GM19438 (cell line): ENCODE data around the gene SLC27A2.

Experiments
- ATAC-seq: cut with Tn5 transposase; IDR thresholded peaks from one replicate; pipeline ENCODE4 v1.9.1; 2021; ENCODE audit warnings: low read depth; ENCODE audit not compliant: unreplicated experiment

SLC27A2 gene

DNA sequence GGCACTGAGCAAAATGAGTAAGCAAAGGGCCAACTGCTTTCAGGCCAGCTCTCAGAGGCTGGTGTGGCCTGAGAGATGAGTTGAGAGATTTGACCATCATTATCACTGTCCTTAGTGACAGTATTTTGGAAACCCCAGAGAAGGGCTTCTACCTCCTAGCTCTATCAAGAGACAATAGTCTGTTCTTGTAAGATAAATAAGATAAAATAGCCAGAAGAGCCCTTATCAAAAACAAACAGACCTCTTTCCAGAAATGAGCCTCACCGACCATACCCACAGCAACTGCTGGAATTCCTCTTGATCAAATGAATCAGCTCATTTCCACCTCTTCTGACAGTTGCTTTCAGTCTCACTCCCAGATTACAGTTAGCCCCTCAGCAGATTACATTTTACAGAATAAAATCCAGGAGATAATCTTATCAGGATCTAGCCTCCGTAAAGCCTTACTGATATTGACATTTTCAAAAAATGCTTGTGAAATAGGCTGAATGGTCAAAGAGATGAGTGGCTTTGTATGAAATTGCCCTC lies 79.0 kb downstream of the SLC27A2 start:
- no peak for ATAC-seq

DNA sequence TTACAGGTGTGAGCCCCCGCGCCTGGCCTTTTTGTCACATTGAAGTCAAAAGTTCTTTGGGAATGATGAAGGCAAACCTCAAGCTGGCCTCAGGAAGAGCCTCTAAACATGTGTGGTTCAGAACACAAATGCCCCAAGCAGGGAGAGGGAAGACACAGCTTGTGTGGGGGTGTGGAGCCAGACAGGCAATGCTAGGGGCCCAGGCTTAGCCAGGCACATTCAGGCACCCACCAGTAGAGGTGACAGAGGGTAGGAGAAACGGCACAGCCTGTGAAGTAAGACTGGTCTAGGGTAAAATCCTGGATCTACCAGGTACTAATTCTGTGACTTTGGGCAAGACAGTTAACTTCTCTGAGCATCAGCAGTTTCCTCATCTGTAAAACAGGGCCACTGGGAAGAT lies 80.0 kb downstream of the SLC27A2 start:
- no peak for ATAC-seq

DNA sequence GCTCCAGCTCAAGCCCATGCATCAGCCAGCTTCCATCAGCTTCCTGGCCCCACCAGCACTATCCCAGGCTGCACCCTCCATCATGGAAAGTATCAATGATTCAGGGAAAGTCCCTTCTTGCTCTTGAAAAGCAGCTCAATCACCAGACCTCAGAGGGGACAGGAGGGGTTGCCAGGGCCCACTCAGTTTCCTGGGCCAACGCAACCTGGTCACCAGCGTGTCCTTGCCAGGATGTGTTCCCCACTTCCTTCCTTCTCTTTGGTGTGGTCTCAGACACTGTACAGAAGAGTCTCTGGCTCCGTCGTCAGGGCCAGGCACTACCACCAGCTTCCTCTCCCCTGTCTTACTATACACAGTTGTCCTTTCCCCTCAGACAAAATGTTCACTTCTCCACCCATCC lies 80.5 kb downstream of the SLC27A2 start:
- ATAC-seq = no peak

DNA sequence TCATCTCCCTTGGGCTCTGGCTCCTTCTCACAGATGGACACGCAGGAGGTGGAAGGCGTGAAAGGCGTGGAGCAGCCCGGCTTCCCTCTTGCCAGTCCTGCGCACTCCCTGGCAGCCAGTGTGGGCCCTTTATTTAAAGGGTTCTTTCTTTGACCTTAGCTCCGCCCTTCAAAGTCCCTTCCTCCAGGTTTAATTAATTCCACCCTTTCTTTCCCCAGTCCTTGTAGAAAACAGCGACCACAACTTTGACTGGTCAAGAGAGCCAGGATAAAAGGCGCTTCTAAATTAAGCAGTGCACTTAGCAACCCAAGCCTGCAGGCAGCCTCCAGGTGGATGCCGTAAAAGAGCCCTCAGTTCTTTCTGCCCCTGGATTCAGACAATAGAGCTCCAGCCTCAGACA lies 83.6 kb downstream of the SLC27A2 start, which contains the start of gene HDC:
Gene HDC (minus strand): TSS at position 107 of the 400 bp plus-strand sequence. CDS start 103 bp downstream, at position 4.
- ATAC-seq = no peak

DNA sequence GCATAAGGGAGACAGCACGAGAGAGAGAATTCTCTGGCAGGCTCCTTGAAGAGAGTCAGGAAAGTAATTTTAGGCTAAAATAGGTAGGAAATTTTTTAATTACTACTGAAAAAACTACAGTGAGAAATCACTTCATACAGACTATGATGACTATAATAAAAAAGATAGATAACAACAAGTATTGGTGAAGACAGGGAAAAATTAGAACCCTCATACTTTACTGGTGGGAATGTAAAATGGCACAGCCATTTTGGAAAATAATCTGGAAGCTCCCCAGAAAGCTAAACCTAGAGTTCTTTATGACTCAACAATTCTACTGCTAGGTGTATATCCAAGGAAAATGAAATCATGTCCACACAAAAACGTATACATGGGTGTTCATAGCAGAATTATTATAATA lies 85.6 kb downstream of the SLC27A2 start:
- ATAC-seq = no peak

GRCh38 chr15:50275091-50275490 lies 93.1 kb downstream of the SLC27A2 start:
- ATAC-seq = no peak

- no peak for ATAC-seq
Observed at GRCh38 chr15:50275908-50276307, 93.9 kb downstream of the SLC27A2 start.

GRCh38 chr15:50277370-50277769 lies 95.4 kb downstream of the SLC27A2 start:
- ATAC-seq = no peak

GRCh38 chr15:50278496-50278895 lies 96.5 kb downstream of the SLC27A2 start:
- ATAC-seq = no peak

- ATAC-seq = no peak
Observed at GRCh38 chr15:50280271-50280670, 98.3 kb downstream of the SLC27A2 start.

GRCh38 chr15:50281427-50281826 lies 99.4 kb downstream of the SLC27A2 start:
- no peak for ATAC-seq
